Measurements from ENCODE around the gene ACKR1.

The ACKR1 gene, protein sequence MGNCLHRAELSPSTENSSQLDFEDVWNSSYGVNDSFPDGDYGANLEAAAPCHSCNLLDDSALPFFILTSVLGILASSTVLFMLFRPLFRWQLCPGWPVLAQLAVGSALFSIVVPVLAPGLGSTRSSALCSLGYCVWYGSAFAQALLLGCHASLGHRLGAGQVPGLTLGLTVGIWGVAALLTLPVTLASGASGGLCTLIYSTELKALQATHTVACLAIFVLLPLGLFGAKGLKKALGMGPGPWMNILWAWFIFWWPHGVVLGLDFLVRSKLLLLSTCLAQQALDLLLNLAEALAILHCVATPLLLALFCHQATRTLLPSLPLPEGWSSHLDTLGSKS

DNA sequence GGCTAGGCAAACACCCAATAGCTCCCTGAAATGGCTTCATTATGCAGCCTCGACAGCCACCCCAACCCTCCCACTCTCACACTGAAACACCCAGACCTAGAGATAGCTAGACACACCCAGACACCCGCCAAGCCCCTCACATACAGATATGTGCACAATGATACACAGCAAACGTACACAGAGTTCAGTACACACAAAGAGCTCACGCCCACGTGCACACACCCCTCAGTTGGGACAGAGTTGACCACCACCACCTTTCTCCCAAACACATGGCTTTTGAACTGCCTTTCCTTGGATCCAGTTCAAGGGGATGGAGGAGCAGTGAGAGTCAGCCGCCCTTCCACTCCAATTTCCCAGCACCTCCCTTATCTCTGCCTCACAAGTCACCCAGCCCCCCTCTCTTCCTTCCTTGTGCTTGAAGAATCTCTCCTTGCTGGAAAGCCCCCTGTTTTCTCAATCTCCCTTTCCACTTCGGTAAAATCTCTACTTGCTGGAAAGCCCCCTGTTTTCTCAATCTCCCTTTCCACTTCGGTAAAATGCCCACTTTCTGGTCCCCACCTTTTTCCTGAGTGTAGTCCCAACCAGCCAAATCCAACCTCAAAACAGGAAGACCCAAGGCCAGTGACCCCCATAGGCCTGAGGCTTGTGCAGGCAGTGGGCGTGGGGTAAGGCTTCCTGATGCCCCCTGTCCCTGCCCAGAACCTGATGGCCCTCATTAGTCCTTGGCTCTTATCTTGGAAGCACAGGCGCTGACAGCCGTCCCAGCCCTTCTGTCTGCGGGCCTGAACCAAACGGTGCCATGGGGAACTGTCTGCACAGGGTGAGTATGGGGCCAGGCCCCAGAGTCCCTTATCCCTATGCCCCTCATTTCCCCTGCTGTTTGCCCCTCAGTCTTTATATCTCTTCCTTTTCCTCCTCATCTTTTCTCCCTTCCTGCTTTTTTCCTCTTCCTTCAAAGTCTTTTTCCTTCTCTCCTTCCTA lies at the start of gene ACKR1:
Gene ACKR1, plus strand, starts transcription at position 715 of the 981 bp plus-strand sequence. Its CDS starts 85 bp downstream, at position 800.
- no peak for DNase-seq (ENCODE audit: low read depth)

DNA sequence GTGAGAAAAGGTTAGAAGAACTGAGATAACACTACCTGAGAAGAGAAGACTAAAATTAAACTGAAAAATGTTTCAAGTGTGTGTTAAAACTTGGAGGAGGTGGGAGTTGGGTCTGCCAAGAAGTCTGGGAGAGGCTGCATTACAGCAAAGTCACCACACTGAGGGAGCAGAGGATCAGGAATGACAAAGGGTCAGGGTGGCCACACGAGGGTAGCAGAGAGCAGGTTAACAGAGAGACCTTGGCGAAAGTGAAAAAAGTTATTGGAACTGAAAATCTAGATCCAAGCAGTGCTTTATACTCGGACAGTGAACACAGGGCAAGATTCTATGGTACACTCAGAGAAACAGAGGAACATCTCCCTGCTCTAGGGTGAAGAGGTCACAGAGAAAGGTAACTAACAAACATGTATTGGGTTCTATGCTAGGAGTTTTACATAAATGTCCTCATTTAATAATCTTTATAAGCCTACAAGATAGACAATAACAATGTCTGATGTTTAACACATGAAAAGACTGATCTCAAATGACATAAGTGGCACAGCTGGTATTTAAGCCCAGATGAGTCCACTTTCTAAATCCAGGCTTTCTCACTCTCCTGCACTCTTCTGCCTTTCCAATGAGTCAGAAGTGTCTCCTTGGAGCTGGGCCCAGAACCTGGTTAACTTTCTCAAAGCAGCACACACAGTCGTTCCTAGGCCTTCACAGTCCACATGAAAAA lies 43.5 kb upstream of the ACKR1 start:
- DNase-seq (ENCODE audit: low read depth) = peak; percentile 32

DNA sequence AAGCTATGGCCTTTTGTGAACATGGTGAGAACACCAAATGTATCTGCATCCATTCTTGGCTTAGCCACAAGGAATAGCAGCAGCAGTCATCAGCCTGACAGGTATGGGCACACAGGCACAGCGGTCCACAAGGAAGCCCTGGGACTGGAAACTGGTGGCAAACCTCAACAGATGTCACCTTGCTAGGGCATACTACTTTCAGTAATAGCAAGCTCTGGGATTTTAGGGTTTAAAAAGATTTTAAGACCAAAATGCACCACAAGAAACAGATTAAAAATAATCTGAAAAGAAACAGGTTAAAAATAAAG lies 43.0 kb upstream of the ACKR1 start:
- no peak for DNase-seq (ENCODE audit: low read depth)

DNA sequence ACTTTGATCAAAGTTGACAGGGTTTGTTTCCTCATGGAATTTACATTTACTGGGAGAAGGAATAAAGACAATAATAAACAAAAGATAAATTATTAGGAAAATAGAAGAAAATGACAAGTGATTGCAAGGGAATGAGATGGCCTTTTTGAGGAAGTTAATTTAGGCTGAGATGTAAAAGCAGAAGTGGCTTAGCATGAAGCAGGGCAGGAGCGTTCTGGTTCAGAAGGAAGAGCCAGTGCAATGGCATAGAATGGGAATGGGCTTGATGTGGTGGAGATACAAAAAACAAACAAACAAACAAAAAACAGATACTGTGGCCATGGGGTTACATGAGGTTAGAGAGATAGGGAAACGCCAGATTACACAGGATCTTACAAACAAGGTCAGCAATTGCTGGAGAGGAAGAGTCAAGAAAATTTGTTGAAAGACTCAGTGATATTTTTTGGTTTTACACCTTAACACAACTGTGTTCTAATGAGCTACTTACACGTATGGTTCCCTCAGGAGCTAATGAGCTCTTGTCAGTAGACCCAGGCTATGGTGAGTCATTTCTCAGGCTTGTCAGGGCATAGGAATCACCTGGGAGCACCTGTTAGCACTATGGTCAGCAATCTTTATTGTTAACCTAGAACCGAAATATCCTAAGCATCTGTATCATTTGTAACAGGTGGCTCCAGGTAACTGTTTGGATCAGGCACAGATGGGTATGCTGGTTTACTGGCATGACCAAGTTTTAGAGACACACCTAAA lies 42.0 kb upstream of the ACKR1 start:
- DNase-seq (ENCODE audit: low read depth) = no peak

DNA sequence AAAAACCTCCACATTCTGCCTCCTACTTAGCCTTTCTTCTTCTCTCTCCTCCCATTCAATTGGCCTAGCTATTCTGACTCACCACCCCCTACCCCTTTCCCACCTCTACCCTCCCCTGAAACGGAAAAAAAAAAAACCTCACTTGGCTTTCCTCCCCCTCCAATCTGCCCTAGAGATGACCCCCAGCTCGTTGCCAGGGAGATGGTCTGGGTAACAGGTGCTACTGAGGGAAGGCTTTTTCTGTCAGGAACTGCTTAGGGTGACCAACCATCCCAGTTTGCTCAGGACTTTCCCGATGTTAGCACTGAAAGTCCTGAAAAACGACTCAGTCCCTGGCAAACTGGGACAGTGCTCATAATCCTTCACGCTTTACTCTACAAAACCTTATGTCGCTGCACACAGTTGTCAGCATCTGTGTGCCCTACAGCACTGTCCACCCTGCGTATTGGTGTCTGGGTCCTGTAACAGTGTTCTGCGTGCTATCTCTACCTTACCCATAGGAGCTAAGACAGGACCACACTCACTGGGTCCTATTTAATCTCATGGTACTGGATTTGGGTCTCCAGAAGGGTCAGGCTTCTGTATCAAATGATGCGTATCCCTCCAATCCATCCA lies 41.0 kb upstream of the ACKR1 start:
- no peak for DNase-seq (ENCODE audit: low read depth)

DNA sequence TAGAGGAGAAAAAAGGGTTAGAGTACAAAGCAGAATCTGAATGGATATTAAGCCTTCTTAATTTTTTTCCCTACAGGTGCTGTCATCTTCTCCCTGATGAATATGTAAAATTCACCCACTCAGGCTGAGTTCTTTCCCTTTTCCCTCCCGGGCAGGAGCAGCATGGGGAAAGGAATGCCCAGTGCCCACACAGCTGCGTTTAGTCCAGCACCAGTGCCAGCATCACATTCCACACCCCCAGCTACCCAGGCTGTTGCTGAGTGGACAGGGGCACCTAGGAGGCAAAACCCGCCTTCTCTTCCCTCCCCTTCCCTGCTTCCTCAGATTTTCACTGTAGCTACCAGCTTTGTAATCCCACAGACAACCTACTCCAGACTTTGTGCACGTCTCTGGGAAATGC lies 36.6 kb upstream of the ACKR1 start:
- DNase-seq (ENCODE audit: low read depth) = no peak

DNA sequence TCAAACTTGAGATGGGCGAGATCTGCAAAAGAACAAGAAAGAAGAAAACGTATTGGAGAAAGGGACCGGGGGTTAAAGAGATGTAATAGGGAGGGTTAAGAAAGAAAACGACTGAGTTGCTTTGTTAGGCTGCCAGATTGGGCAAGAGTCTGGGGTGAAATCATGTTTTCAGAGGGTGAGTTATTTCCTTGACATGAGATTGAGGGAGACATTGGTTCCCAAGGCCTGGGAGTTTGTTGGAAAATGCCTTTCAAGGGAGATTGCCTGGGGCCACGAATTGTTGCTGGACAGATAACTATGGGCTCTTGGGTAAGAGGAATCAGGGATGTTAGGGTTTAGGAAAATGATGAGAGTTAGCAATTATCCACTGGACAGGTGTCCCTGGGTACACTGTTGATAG lies 34.0 kb upstream of the ACKR1 start:
- DNase-seq (ENCODE audit: low read depth) = no peak

DNA sequence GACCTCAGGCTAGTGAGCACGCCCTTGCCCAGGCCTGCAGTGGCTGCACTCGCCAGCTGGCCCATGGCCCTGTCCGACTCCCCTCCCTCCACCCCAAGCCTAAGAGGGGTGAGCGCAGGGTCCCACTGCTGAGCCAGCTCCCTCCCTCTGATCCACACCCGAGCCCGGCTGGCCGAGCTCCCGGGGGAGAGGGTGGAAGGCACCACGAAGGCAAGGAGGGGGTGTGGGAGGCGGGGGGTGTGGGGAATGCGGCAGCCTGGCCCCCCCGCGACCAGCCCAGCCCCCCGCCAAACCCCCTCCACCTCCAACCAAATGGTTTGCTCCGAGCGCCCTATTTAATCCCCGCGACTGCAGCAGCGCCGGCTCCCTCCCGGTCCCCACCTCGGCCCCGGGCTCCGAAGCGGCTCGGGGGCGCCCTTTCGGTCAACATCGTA lies 33.4 kb upstream of the ACKR1 start, which contains the start of gene CADM3:
Gene CADM3, plus strand, starts transcription at position 362 of the 434 bp plus-strand sequence. CDS start 151 bp downstream, outside the sequence.
- DNase-seq (ENCODE audit: low read depth) = no peak

DNA sequence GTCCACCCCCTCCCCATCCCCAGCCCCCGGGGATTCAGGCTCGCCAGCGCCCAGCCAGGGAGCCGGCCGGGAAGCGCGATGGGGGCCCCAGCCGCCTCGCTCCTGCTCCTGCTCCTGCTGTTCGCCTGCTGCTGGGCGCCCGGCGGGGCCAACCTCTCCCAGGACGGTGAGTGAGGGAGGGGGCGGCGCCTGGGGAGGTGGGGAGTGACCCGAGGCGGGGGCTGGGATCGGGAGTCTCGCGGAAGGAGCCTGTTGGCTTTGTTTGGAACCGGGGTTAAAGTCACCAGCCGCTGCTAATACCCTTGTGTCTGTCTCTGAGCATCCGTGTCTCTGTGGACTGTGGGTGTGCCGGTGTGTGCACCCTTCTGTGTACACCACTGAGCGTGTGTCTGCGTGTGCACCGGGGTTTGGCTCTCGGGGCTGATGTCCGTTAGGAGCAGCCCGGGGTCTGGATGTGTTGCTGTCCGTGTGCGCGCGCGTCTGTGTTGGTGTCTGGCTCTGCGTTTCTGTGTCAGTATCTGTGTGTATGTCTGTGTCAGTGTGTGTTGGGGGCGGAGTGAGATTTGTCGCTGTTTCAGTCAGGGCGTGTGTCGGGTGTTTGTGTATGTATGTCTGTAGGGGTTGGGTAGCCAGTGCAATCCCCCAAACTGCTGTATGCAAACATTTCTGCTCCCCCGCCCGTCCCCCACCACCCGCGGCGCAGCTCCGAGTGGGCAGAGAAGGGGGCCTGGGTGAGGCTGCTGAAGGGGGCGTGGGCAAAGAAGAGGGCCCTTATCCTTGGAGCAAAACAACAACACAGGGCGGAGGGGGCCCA lies 32.8 kb upstream of the ACKR1 start:
- no peak for DNase-seq (ENCODE audit: low read depth)

DNA sequence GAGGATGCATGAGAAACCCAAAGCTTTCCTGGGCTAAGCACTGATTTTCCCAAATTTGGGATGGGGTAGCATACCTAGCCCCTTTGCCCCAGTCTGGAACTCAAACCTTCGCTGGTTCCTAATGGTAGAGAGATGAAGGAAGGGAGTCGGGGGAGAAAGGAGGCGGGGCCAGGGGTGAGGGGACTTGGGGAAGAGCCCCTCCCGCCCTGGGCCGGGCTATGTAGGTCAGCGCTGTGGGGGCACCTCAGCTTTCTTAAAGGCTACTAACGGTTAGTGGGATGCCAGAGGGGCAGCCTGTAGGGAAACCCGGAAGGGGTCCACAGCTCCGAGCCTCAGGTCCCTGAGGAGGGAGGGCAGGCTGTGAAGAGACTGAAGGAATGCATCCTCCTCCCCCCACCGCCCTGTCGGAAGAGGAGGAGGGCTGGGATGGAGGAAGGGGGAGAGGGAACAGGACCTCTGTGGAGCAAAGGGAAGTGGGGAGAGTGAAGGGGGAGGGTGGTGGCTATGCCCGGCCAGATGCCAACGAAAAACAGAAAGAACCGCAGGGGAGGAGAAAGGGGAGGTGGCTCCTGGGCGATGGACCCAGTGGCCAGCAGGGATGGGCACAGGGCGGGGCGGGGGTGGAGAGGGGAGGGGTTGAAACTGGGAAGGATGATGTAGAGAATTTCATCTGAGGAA lies 31.9 kb upstream of the ACKR1 start:
- no peak for DNase-seq (ENCODE audit: low read depth)

DNA sequence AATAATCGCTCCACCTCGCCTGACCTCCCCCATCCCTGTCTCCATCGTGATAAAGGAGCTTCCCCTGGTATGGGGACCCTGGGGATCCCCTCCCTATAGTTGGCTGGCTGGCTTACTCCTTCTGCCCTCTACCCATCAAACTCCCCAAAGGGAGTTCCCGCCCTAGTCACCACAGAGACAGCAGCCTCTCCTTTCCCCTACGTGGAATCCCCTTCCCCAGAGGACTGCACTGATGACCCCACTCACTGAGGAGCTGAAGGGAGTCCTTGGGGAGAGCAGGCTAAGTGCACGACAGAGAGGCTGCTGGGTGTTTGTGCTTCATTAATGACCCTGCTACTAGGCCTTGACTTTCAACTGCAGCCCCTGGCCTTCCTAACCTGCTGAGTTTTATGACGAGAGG lies 31.4 kb upstream of the ACKR1 start:
- DNase-seq (ENCODE audit: low read depth) = no peak

DNA sequence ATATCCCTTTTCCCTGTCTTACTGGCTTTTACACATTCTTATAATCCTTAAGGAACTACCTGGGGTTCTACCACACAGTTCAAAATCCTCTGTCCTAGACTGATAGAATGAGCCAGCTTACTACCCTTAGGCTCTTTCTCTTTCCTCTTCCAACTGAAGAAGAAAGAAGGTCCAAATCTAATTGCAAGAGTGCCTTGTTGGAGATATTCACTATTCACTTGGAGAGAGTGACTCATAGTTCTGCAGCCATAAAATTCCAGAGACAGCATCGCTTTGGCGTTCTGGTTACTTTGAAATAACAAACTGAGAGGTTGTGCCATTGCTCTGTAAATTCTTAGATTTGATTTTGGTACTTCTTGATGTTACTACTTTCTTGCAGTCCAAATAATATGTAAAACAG lies 29.1 kb upstream of the ACKR1 start:
- DNase-seq (ENCODE audit: low read depth) = no peak

DNA sequence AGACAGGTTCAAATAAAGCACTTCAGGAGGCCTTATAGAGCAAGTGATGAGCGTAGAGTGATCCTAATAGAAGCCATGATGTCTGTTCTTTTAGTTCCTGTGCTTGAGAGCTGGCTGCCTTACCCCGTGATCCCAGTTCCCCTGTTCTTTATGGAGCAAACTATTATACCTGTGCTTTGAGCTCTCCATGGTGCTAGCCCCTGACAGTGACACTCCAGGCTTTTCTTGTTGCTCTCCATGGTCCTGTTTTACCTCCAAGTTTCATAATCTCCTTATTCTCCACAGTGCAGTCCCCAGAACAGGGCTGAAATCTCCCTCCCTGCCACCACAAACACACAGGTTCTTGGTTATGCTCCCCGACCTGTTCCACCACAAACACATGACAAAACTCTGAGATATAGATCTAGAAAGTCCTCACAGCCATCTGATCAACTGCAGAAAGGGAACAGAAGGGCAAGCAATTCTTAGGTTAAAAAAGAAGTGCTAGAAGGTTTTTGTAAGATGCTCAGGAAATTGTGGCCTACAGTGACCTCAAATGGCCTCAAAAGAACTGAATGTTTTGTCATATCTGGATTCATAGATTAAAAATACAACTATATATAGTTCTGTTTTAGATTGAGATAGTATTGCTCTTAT lies 27.3 kb upstream of the ACKR1 start:
- no peak for DNase-seq (ENCODE audit: low read depth)

DNA sequence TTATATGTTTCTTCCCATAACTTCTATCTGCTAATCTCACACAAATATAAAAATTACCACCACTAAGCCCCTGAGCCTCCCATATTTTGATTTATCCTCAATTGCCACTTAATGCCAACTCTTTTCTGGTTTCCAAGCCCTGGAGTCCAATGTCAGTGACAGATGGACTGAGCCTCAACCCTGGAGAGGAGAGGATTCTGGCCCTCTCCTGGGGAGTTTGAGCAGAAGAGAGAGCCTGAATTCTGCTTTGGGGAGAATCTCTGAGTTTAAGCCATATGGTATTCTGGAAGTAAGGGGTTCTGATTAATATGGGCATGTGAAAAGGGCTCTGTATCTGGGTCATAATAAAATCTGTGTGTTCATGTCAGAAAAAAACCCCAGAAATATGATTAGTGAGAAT lies 24.8 kb upstream of the ACKR1 start:
- no peak for DNase-seq (ENCODE audit: low read depth)

DNA sequence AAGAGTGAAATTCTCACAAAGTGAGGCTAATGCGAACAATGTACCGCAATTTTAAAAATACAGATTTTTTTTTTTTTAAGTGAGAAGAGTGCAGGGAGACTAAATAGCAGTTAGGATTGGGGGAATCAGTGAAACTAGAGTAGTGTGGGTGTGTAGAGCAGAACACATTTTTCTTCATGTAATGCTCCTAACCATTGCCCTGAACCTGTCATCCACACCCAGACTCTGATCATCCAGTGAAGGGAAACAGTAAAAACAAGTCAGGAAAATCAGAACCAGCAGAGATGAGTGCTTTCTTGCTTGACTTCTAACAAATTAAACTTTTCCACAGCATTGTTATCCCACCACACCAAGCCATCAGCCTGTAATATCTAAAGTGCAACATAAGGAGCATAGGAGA lies 24.2 kb upstream of the ACKR1 start:
- DNase-seq (ENCODE audit: low read depth) = no peak

DNA sequence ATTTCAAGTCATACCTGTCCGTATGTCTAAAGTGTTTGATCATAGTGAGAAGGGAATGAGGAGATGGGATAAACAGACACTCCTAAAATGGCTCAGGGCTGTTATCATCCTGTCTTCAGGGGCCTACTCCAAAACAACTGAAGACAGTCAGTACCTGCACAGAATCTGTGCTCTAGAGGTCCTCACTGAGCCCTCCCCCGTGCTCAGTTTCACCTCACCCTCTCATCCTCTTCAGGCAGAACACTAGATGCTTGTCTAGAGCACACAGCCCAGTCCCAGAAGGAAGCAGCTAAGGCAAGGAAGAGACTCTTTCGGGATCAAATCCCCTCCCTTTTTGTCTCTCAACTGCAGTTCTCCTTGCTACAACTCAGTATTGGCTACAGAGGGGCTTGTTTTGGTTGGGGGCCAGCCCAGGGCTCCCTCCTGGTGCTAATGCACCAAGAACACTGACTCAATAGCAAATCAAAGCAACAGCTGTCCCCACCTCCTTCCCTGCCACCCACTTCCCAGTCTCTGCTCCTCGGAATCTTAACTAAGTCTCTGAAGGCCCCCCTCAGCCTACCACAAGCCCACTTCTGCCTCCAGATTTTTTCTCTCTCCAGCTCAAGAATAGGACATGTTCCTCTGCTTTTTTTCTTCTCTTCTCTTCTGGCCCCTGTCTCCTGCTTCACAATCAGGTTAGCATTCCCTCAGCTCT lies 23.2 kb upstream of the ACKR1 start:
- no peak for DNase-seq (ENCODE audit: low read depth)

DNA sequence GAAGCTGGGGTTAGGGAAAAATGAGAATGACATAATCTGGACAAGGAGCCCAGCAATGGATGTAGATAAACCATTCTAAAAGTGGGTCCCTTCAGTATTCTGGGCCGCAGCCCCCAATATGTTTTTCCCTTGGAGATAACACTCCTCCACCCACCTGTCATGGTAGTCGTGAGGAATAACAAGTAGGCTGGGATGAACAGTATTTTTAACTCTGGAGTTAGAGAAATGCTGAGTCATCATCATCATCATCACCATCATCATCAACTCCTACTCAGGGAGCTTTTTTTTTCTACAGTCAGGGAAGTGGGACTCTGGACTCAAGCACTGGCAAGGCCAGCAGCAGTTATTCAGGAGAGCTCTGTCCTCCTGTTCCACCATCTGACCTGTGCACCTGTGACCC lies 20.5 kb upstream of the ACKR1 start:
- DNase-seq (ENCODE audit: low read depth) = no peak

DNA sequence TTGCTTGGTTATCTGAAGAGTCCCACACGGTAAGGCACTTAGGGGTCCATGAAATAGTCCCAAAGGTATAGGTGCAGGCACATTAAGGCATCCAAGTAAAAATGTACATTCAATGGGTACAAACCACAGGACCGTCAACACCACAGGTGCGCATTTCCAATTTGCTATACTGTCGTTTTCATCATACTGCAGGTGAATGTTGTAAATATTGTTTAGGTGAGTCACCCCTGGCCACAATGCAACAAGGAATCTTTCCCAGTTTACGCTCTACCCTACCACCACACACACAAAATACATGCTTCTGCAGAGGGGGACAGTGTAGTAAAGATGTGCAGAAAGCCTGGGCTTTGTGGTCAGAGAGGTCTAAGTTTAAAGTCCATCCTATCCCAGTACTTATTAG lies 19.6 kb upstream of the ACKR1 start:
- no peak for DNase-seq (ENCODE audit: low read depth)

DNA sequence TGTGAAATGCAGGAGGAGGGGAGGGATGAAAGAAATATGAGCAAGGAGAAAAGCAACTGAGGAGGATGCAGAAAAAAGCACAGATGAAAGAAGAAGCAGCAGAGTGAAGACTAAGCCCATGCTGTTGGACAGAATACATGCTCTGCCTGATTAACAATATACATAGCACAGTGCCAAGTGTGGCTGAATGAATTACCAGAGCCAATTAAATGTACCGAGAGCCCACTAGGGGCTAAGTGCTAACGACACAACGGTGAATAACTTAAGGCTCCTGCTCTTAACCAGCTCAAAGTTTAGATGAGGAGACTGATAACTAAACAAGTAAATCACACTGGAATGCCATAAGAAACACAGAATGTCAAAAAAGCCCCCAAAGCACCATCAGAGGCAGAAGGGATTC lies 17.6 kb upstream of the ACKR1 start:
- DNase-seq (ENCODE audit: low read depth) = no peak
